Neural crest cell (in vitro differentiated cells): ENCODE results near the gene CSF1R. TPM values are rescaled to one million over a fixed set of nuclear protein-coding genes. Genes with fewer than 3 reads are reported as not detected.

Experiments
- DNase-seq: peaks from one replicate; pipeline ENCODE4 v3.0.0; 2021; ENCODE audit warnings: low read depth, mixed read lengths, low spot score
- H3K27ac Mint-ChIP-seq: one replicate; pipeline ENCODE4 v1.8.0; 2021; ENCODE audit warnings: mild to moderate bottlenecking, mixed read lengths; ENCODE audit not compliant: unreplicated experiment
- H3K27me3 Mint-ChIP-seq: 2 replicates; pipeline ENCODE4 v1.8.0; 2021; ENCODE audit warnings: low read depth, mild to moderate bottlenecking, mixed read lengths
- H3K36me3 Mint-ChIP-seq: 2 replicates; pipeline ENCODE4 v1.8.0; 2021; ENCODE audit warnings: low read depth, mild to moderate bottlenecking, mixed read lengths
- H3K4me1 Mint-ChIP-seq: 2 replicates; pipeline ENCODE4 v1.8.0; 2021; ENCODE audit warnings: mixed read lengths
- H3K4me3 Mint-ChIP-seq: one replicate; pipeline ENCODE4 v1.8.0; 2021; ENCODE audit warnings: mild to moderate bottlenecking, mixed read lengths
- H3K9me3 Mint-ChIP-seq: 2 replicates; pipeline ENCODE4 v1.8.0; 2021; ENCODE audit warnings: mixed read lengths
- CTCF ChIP-seq: fragments of 200-600 bp; sonication (generic); conservative IDR thresholded peaks from 2 replicates; pipeline ENCODE4 v1.5.0; 2021; ENCODE audit warnings: antibody characterized with exemption, mild to moderate bottlenecking
- total RNA-seq: library from RNA; stranded (reverse); gene quantifications from 2 replicates; pipeline ENCODE4 v1.2.1, GENCODE V29; 2021

The CSF1R gene
- total RNA-seq, 1 donor from 2014 or later = not detected

GRCh38 chr5:150021491-150022157, 64.7 kb downstream of the CSF1R start:
- H3K27me3 Mint-ChIP-seq = no peaks in the 10 kb centered on the region
- DNase-seq = no peak
- H3K4me1 Mint-ChIP-seq = peaks cover 13% of the 10 kb centered on the region
- H3K27ac Mint-ChIP-seq = peak overlapping the region; percentile 40
- no peak for TF ChIP-seq CTCF
- H3K4me3 Mint-ChIP-seq = no peak overlapping the region
- H3K36me3 Mint-ChIP-seq = peaks cover 11% of the 10 kb centered on the region
- peaks cover 2% of the 10 kb centered on the region for H3K9me3 Mint-ChIP-seq

- TF ChIP-seq CTCF = no peak
- no peaks in the 10 kb centered on the region for H3K27me3 Mint-ChIP-seq
- H3K4me1 Mint-ChIP-seq = peaks cover 13% of the 10 kb centered on the region
- no peak overlapping the region for H3K27ac Mint-ChIP-seq
- H3K9me3 Mint-ChIP-seq = peaks cover 2% of the 10 kb centered on the region
- DNase-seq = no peak
- H3K36me3 Mint-ChIP-seq = peaks cover 25% of the 10 kb centered on the region
- no peak overlapping the region for H3K4me3 Mint-ChIP-seq
Measured at GRCh38 chr5:150020249-150020648, 66.1 kb downstream of the CSF1R start.

- Mint-ChIP-seq H3K36me3 (peaks cover 46% of the 10 kb centered on the region), H3K27ac (no peak overlapping the region), H3K4me3 (no peak overlapping the region), H3K4me1 (peaks cover 10% of the 10 kb centered on the region), H3K9me3 (peaks cover 4% of the 10 kb centered on the region), H3K27me3 (no peaks in the 10 kb centered on the region)
- no peak for TF ChIP-seq CTCF
- DNase-seq = no peak
Measured at GRCh38 chr5:150017226-150018005, 68.9 kb downstream of the CSF1R start.

- Mint-ChIP-seq H3K4me1 (peaks cover 2% of the 10 kb centered on the region), H3K4me3 (no peak overlapping the region), H3K9me3 (peaks cover 4% of the 10 kb centered on the region), H3K27ac (no peak overlapping the region), H3K36me3 (peaks cover 48% of the 10 kb centered on the region), H3K27me3 (no peaks in the 10 kb centered on the region)
- TF ChIP-seq CTCF = no peak
- no peak for DNase-seq
Measured at GRCh38 chr5:150016537-150016936, 69.8 kb downstream of the CSF1R start.

- DNase-seq = no peak
- no peak overlapping the region for H3K4me3 Mint-ChIP-seq
- H3K36me3 Mint-ChIP-seq = peaks cover 51% of the 10 kb centered on the region
- H3K27me3 Mint-ChIP-seq = no peaks in the 10 kb centered on the region
- H3K9me3 Mint-ChIP-seq = peaks cover 4% of the 10 kb centered on the region
- no peaks in the 10 kb centered on the region for H3K4me1 Mint-ChIP-seq
- H3K27ac Mint-ChIP-seq = no peak overlapping the region
- TF ChIP-seq CTCF = no peak
Measured at GRCh38 chr5:150015415-150015814, 70.9 kb downstream of the CSF1R start.
